NT2/D1 (cell line): ENCODE measurements around the gene C19orf12.

Source experiments
- SUZ12 ChIP-seq: IDR thresholded peaks from 2 replicates; pipeline ENCODE4 v1.6.1; 2011; ENCODE audit not compliant: insufficient read length, insufficient read depth; ENCODE audit errors: extremely low read depth
- YY1 ChIP-seq: IDR thresholded peaks from 2 replicates; pipeline ENCODE4 v1.6.1; 2011; ENCODE audit not compliant: insufficient read length, insufficient read depth

DNA sequence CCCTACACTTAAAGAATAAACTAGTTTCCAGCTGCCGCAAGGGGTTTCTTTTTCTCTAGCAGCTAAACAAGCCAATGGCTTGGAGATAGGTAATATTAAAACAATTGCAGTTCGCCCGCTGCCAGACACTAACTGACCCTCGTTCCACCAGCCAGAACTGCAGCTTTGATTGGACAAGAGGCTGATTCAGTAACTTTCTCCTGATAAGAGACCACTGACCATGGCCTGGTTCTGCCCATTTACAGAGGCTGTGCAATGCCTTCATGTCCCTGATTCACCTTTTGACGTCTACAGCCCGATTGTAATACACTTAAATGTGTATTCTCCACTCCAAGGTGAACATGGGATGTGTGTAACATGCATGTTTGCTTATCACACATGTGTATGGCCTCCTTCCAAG lies 12.8 kb upstream of the C19orf12 start:
- TF ChIP-seq SUZ12 (no peak), YY1 (no peak)
